Measurements from ENCODE around the gene LEUTX.
"Not testable (repeated sequence)": the region's sequence is repeated elsewhere in the genome, so short reads cannot be mapped to it uniquely, and the experiment has no call there.

LEUTX gene, protein sequence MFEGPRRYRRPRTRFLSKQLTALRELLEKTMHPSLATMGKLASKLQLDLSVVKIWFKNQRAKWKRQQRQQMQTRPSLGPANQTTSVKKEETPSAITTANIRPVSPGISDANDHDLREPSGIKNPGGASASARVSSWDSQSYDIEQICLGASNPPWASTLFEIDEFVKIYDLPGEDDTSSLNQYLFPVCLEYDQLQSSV

DNA sequence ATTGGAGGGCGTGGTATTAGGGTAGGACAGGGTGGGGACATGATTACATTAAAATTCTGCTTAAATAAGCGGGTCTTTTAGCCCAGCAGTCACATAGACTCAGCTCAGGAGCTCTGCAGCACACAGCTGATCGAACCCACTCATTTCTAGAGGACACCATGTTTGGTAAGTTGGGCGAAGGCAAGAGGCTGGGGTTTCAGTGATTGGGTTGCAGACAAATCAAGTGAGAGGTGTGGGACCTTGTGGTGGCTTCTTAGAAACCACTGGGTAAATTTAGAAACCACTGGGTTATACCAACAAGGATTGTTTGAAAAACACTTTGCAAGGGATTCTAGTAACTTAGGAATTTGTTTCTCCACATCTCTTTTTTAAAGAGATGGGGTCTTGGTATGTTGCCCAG, at the start of gene LEUTX:
Gene LEUTX, plus strand, starts transcription at position 92 of the 400 bp plus-strand sequence. Its CDS starts 67 bp downstream, at position 159.
- no peak for DNase-seq (ENCODE audit: low spot score)

DNA sequence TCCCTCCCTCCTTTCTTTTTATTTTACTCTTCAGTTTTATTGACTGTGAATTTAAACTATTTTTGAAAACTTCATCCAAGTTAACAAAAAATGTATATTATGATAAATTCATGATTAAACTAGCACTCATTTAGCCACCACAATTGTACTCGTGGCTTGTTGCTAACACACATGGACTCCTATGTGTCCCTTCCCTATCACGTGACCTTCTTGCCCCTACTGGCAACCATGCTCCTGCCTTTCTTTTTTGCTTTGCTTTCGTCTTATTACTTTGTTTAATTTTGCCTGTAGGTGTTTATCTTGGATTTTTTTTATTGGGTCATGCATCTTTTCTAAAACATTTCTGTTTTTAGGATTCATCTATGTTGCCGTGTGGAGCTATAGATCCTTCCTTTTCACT, 49.1 kb upstream of the LEUTX start:
- no peak for DNase-seq (ENCODE audit: low spot score)

DNA sequence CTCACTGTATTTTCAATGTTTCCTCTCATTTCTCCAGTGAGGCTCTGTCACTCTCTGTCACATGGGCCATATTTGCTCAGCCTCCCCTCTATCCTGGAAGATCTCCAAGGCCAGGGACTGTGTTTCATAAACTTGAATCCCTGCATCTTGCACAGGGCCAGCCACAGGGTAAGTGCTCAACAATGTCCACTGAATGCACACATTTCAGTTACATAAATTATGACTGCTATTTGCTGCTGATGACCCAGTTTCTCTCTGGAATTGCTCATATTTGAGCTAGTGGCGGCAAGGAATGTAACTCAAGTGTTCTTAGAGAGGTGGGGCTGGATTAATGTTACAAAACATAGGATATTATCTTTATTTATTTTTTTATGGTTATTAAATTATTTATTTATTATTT, 47.0 kb upstream of the LEUTX start:
- DNase-seq (ENCODE audit: low spot score): no peak

DNA sequence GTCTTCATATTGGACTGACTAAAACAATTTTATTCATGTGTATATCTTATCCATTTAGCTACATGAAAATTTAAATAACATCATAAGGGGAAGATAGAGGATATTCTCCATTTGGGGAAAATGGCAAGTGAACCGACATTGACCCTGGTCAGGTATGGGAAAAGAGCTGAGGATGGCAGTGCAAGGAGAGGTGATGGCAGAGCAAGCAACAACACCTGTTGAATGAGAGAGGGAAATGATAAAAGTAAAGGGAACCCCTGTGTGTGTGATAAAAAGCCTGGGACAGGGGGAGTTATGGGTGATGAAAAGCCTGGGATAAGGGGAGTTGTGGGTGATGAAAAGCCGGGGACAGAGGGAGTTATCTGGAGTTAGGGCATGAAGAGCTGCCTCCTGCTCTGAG, 44.8 kb upstream of the LEUTX start:
- DNase-seq (ENCODE audit: low spot score): no peak

DNA sequence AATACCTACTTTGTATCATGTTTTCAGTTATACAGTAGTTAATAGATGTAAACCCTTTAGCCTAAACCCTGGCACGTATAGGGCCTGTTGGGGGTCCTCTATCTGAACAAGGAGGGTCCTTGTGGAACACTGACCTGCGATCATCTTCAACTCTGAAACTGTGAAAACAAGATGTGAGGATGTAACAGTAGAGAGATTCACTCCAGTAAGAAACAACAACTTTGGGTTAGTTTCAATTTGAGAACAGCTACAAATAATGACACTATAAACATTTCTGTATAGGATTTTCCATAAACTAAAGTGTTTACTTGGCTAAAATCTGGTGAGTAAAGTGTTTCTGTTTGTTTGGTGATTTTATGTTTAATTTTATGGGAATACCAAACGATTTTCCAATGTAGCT, 43.0 kb upstream of the LEUTX start:
- DNase-seq (ENCODE audit: low spot score): no peak

DNA sequence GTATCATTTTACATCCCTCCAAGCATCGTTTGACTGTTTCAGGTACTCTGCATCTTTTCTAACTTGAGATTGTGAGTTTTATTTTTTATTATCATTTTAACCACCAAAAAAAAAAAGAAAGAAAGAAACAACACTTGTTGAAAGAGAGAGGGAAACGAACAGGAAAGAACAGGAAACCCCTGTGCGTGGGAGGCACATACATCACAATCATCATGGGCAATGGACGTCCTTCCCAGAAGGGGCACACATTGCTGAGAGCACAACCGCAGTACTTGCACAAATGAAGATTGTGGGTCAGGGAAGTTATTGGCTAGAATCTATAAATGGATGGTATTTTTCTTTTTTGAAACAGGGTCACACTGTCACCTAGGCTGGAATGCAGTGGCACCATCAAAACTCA, 42.6 kb upstream of the LEUTX start:
- DNase-seq (ENCODE audit: low spot score): no peak

DNA sequence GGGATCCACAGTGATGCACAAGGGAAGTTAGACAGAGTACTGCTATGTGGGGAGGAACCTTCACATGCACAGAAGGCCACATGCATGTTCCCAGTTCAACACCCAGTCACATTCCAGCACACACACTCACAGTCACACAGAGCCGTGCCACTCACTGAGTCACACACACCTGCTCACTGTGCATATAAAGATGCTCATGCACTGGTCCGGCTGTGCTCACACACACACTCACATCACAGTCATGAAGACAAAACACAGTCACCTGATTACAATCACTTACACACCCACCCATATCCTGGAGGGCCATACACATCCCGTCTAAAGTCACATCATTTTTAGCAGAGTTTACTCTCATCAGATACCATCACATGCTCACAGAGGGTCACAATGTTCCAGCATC, 41.3 kb upstream of the LEUTX start:
- no peak for DNase-seq (ENCODE audit: low spot score)

DNA sequence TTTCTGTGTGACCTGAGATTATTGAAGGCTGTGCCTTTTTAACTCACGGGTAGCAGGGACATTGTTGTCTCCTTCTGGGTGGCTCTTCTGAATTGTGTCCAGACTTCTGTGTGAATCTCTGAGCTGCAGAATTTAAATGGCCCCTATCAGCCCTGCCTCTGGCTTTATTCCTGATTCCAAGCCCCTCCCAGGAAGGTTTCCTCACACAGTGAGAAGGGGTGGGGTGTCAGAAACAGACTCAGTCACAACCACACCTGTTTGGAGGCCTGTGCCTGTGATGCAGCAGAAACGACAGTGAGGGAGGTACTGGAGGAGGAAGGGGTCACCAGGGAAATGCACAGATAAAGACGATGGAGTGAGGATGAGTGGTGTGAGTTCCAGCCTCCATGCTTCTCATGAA, 40.8 kb upstream of the LEUTX start, which contains the start of gene CLC:
Gene CLC, minus strand, starts transcription at position 139 of the 400 bp plus-strand sequence. Its CDS starts 77 bp downstream, at position 62.
- no peak for DNase-seq (ENCODE audit: low spot score)

DNA sequence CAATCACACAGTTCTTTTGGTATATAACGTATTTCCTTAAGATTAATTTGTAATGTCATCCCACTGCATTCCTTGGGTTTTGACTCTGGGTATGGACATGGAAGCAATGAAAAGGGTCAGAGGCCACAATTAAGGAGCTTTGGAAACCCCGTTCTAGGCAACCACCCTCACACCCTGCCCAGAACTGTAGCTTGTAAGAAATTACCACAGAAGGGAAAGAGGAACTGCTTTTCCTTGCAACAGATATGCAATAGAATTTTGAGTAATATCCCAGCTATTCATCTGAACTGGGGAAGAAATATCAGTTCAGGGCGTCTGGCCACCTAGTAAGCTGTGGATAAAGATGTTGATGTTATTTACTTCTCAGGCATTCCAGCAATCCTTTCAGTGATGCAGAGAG, 39.8 kb upstream of the LEUTX start:
- no peak for DNase-seq (ENCODE audit: low spot score)

DNA sequence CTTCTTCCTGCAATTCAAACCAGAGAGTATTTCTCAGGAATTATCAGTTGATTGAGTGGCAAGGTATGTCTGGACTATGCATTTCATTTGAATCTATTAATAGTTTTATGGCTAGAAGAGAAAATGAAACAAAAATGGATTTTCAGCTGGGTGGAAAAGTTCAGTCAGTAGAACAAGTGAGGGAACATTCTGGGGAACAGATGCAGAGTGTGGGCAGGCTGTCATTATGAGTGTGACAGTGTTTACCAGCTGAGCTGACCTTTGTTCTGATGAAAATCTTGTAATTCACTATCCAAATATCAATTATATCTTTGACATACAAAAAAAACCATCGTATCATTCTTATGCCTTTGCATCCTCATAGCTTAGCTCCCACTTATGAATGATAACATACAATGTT, 38.3 kb upstream of the LEUTX start:
- no peak for DNase-seq (ENCODE audit: low spot score)

DNA sequence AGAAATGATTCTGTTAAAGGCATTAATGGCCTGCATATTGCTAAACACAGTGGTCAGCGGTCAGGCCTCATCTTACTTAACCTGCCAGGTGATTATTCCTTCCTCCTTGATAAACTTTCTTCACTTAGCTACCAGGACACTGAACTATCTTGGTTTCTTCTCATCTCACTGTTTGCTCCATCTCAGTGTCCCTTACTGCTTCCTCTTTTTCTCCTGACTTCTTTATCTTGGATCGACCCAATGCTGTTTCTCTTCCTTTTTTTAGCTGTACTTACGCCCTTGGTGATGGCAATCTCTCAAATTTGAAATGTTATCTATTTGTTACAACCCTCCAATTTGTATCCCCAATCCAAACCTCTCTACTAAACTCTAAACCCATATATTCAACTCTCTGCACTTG, 33.0 kb upstream of the LEUTX start:
- no peak for DNase-seq (ENCODE audit: low spot score)

DNA sequence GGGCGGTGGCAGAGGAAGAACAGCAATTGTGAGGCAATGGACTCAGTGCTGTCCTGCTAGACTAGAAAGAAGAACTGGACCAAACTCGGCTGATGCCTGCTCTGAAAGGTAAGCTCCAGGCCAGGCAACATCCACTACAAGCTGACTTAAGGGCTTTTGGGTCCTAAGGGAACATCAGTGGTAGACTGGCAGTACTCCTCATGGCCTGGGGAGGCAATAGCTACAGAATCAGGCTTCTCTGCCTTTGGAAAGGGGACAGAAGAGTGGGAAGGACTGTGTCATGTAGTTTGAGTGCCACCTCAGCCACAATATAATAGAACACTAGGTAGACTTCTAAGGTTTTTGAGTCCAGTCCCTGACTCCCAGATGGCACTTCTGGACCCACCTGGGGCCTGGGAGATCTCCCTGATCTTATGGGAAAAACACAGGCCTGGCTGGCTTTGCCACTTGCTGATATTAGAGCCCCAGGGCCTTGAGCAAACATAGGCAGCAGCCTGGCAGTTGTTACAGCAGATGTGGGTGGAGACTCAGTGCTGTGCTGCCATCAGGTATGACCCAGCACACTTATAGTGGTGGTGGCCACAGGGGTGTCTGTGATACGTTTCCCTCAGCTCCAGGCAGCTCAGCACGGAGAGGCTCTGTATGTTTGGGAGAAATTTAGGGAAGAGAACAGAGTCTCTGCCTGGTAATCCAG, 31.7 kb upstream of the LEUTX start:
- DNase-seq (ENCODE audit: low spot score): no peak

DNA sequence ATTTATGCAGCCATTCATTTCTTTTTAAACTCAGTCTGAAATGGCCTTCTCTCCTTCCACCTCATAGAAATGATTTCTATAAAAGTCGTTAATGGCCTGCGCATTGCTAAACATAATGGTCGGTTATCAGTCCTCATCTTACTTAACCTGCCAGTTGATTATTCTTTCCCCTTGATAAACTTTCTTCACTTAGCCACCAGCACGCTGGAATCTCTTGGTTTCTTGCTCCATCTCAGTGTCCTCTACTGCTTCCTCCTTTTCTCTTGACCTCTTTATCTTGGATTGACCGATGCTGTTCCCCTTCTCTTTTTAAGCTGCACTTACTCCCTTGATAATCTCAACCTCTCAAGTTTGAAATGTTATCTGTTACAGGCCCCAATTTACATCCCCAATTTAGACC, 28.7 kb upstream of the LEUTX start:
- DNase-seq (ENCODE audit: low spot score): no peak

DNA sequence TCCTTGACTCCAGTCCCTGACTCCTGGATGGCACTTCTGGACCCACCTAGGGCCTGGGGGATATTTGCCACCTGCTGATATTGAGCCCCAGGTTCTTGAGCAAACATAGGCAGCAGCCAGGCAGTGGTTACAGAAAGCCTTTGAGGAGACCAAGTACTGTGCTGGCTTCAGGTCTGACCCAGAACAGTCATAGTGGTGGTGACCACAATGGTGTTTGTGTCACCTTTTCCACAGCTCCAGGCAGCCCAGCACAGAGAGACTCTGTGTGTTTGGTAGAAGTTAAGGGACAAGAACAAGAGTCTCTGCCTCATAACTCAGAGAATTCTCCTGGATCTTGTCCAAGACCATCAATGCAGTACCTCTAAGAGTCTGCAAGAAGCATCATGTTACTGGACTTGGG, 26.3 kb upstream of the LEUTX start:
- no peak for DNase-seq (ENCODE audit: low spot score)

DNA sequence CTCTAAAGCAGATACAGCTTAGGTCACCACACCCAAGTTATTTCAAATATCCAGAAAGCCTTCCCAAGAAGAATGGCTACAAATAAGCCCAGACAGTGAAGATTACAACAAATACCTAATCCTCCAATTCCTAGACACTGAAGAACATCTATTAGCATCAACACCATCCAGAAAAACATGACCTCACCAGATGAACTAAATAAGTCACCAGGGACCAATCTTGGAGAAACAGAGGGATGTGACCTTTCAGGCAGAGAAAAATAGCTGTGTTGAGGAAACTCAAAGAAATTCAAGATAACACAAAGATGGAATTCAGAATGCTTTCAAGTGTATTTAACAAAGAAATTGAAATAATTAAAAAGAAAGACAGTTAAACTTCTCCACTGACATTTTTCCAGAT, 25.9 kb upstream of the LEUTX start:
- no peak for DNase-seq (ENCODE audit: low spot score)

DNA sequence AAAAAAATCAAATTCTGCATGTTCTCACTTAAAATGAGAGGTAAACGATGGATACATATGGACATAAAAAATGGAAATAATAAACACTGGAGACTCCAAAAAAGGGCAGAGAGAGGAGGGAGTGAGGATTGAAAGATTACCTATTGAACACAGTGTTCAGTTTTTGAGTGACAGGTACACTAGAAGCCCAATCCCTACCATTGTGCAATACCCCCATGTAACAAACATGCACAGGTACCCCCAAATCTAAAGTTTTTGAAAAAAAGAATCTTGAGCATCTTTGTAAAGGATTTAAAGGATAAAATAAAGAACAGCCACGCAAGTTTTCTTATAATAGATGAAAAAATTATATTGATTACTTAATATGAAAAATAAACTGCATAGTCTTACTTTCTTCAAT, 24.1 kb upstream of the LEUTX start:
- DNase-seq (ENCODE audit: low spot score): no peak

DNA sequence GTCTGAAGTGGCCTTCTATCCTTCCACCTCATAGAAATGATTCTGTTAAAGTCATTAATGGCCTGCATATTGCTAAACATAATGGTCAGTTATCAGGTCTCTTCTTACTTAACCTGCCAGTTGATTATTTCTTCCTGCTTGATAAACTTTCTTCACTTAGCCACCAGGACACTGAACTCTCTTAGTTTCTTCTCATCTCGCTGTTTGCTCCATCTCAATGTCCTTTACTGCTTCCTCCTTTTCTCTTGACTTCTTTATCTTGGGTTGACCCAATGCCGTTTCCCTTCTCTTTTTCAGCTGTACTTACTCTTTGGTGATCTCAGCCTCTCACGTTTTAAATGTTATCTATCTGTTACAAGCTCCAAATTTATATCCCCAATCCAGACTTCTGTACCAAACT, 23.7 kb upstream of the LEUTX start:
- DNase-seq (ENCODE audit: low spot score): no peak

DNA sequence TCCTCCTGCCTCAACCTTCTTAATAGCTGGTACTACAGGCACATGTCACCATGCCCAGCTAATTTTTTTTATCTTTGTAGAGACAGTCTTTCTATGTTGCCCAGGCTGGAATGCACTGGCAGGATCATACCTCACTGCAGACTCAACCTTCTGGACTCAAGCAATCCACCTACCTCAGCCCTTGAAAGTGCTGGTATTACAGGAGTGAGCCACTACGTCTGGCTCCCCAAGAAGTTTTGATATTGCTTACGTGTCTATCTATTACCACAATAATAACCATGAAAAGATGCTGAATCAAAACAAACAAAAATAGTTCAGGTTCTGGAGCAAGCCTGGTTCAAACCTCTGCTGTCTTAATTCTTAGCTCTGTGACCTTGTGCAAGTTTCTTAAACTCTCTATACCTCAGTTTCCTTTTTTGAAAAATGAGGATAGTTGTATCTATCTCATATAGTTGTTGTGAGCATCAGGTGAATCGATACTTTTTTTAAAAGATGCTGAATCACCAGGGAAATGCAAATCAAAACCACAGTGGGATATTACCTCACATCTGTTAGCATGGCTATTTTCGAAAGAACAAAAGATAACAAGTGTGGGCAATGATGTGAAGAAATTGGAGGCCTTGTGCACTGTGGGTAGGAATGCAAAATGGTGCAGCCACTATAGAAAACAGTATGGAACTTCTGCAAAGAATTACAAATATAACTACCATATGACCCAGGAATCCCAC, 19.0 kb upstream of the LEUTX start:
- DNase-seq (ENCODE audit: low spot score): no peak

DNA sequence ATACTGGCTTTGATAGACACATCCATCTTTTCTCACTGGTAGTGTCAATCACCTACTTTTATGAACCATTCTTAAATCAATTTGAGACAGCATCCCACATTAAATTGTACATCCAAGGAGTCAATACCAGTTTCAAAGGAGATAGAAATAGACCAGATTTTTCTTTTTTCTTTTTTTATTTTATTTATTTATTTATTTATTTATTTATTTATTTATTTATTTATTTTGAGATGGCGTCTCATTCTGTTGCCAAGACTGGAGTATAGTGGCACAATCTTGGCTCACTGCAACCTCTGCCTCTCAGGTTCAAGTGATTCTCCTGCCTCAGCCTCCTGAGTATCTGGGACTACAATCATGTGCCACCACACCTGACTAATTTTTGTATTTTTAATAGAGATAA, 16.8 kb upstream of the LEUTX start:
- DNase-seq (ENCODE audit: low spot score): not testable (repeated sequence)

DNA sequence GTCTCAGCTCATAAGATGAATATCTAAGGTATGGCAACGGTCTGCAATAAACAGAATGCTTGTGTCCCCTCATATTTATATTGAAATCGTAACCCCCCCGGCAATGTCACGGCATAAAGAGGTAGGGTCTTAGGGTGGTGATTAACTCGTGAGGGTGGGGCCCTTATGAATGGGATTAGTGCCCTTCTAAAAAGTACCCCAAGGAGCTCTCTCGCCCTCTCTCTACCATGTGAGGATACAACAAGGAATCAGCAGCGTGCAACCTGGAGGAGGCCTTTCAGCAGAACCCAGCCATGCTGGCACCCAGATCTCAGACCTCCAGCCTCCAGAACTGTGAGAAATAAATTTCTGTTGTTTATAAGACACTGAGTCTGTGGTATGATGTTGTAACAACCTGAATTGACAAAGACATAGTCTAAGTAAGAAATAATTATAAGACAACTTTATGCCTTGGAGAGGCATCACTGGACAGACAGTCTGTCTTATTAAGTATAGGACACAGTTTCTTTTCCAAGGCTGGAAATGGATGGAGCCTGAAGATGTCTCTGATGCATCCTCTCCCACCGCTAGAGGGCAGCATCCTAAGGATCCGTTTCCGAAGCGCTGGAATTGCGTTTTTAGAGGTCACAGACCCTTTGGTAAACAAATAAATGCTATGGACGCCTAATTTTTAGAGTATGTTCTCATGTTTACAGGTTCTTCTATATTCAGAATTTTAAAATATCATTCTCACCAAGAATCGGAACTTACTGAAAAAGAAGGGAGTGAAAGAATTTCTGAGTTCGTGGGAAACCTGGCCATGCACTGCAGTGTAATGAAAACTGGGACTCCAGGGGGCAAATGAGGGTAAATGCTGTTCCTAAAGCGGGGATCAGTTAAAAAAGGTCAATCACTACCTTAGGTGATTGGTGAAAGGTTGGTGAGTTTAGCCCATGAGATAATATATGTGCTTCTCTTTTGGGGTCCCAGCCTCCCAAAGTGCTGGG, 13.3 kb upstream of the LEUTX start:
- DNase-seq (ENCODE audit: low spot score): peak; percentile 52

DNA sequence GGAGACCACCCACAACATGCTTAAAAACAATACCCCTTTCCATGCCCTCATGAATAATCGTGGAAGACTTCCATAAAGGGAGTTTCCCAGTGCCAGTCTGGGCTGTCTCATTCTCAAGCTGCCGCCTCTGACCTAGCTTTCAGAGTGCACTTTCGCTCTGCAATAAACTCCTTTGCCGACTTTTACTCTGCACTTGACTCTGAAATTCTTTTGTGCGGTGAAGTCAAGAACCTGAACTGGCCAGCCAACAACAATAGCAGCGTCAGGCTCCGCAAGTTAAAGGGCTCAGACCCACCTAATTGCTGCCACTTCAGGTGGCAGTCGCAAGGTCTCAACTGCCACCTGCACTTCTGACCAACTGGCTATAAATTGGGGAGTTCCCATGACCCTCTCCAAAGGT, 10.3 kb upstream of the LEUTX start:
- DNase-seq (ENCODE audit: low spot score): no peak

DNA sequence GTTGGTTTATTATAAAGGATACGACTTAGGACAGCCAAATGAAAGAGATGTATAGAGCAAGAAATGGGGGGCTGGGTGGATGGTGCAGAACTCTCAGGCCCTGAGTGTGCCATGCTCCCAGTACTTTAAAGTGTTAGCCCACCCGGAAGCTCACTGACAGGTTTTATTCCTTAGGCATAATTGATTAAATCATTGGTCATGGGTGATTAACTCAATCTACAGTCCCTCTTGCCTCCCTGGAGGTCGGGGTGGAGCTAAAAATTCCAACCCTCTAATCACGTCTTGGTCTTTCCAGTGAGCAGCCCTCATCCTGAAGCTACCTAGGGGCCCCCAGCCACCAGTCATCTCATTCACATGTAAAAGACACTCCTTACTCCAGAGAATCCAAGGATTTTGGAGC, 9.9 kb upstream of the LEUTX start:
- DNase-seq (ENCODE audit: low spot score): no peak

Measured in D341Med (cell line).